ENCODE measurements around the gene ATXN10. TPM values are rescaled to one million over a fixed set of nuclear protein-coding genes. Genes with fewer than 3 reads are reported as not detected.

Gene ATXN10
- total RNA-seq, 1 experiment from 2014 or later: 135 TPM

GRCh38 chr22:45688600-45689080 lies 17.0 kb downstream of the ATXN10 start (continued):
- no peak for TF ChIP-seq TCF7L2 (IDR thresholded peaks at IDR 0.05; ENCODE audit: borderline replicate concordance, extremely low read depth, insufficient read depth, insufficient read length)
- TF ChIP-seq CBX3 (IDR thresholded peaks at IDR 0.05; ENCODE audit: low read depth): no peak

GRCh38 chr22:45689211-45689610 lies 17.6 kb downstream of the ATXN10 start:
- Histone ChIP-seq H3K9ac (ENCODE audit: low read length) (peak overlapping the region; percentile 38), H3K4me2 (ENCODE audit: low read length) (peak overlapping the region; percentile 62), H3K79me2 (ENCODE audit: insufficient read depth, low read length) (peaks cover 78% of the 10 kb centered on the region), H3K4me3 (replicated peaks in 1 of 2; ENCODE audit: low read depth in 1 of 2, low read length in 2 of 2) (peak overlapping the region in 1 of 2 experiments; percentile 14; a peak in 2 of 4 replicates), H2AFZ (ENCODE audit: low read depth, low read length, poor library complexity, severe bottlenecking) (no peak overlapping the region), H3K36me3 (ENCODE audit: control insufficient read depth in 1 of 2, insufficient read depth in 2 of 2, low read length in 2 of 2) (peaks cover 4 to 16% of the 10 kb centered on the region in 2 experiments; a peak in 2 of 4 replicates), H4K20me1 (ENCODE audit: insufficient read depth) (no peaks in the 10 kb centered on the region), H3K9me3 (ENCODE audit: control insufficient read depth in 1 of 2, insufficient read depth in 1 of 2, low read depth in 1 of 2, low read length in 2 of 2) (no peaks in the 10 kb centered on the region), H3K9me2 (ENCODE audit: insufficient read depth) (no peaks in the 10 kb centered on the region), H3K27ac (ENCODE audit: low read depth, low read length) (peak overlapping the region; percentile 53), H3K27me3 (ENCODE audit: insufficient read depth, low read length) (no peaks in the 10 kb centered on the region), H3K4me1 (ENCODE audit: control insufficient read depth in 1 of 2, insufficient read depth in 2 of 2, low read length in 2 of 2) (peaks cover 36 to 83% of the 10 kb centered on the region in 2 experiments)
- intact Hi-C loops (cut with micrococcal nuclease): no loop called here
- RAD21 ChIA-PET (ENCODE audit: low non-redundant PET in 1 of 2, low total read pairs in 2 of 2, uncharacterized antibody in 2 of 2, unreplicated experiment in 2 of 2): no interaction called here
- ATAC-seq (peak; percentile 29), DNase-seq (ENCODE audit: low read depth, low spot score) (no peak)
- POLR2A ChIA-PET: no interaction called here
- BruUV-seq (replicated peaks): no TSS peak
- CTCF ChIA-PET: no interaction called here
- TF ChIP-seq REST (IDR thresholded peaks at IDR 0.05; ENCODE audit: low read depth): no peak
